Measurements from ENCODE around the gene SLC15A4.

Gene SLC15A4

GRCh38 chr12:128743916-128744315 is 79.8 kb downstream of the SLC15A4 start:
- DNase-seq, result no peak
